PC-3 (cell line): Measurements from ENCODE around the gene CPSF4. TPM values are rescaled to one million over a fixed set of nuclear protein-coding genes. Genes with fewer than 3 reads are reported as not detected.
A peak's percentile ranks its signal among the peaks of the same experiment; 100 is the strongest.
"Not testable (repeated sequence)": the region's sequence is repeated elsewhere in the genome, so short reads cannot be mapped to it uniquely, and the experiment has no call there.

ENCODE experiments used
- ATAC-seq: fragments of 200-7000 bp; cut with Tn5 transposase; 2 replicates; pipeline ENCODE4 v1.9.1; 2020; ENCODE audit warnings: mild to moderate bottlenecking, moderate library complexity
- BruUV-seq: library from RNA; stranded (reverse); fragments of 400-500 nt; replicated peaks from 2 replicates; lab custom pipeline; 2021; lab: Mats Ljungman, UMichigan
- CTCF ChIA-PET: fragments of 300-600 bp; sonication (Branson Sonifier 250); formaldehyde crosslinking; loops from one replicate; lab custom pipeline; 2022; ENCODE audit warnings: antibody characterized with exemption; lab: Charles Lee
- POLR2A ChIA-PET: fragments of 300-600 bp; sonication (Branson Sonifier 250); formaldehyde crosslinking; loops from one replicate; lab custom pipeline; 2022; ENCODE audit warnings: antibody characterized with exemption; ENCODE audit not compliant: unreplicated experiment; lab: Charles Lee
- DNase-seq: peaks from one replicate; pipeline ENCODE4 v3.0.0-alpha.2; 2015
- H2AFZ ChIP-seq: fragments of 300-600 bp; sonication (generic); 2 replicates; pipeline ENCODE4 v1.6.0; 2016; ENCODE audit warnings: antibody characterized with exemption, low read length
- H3F3A ChIP-seq: fragments of 300-600 bp; sonication (generic); one replicate; pipeline ENCODE4 v1.6.0; 2017; ENCODE audit warnings: antibody characterized with exemption, low read length, control low read depth, mild to moderate bottlenecking; ENCODE audit not compliant: unreplicated experiment
- H3K27ac ChIP-seq: fragments of 300-600 bp; sonication (generic); 2 replicates; pipeline ENCODE4 v1.5.1; 2016; ENCODE audit warnings: mild to moderate bottlenecking, low read length
- H3K27me3 ChIP-seq: fragments of 300-600 bp; sonication (generic); 2 replicates; pipeline ENCODE4 v1.6.1; 2016; ENCODE audit warnings: low read length, mixed read lengths
- H3K36me3 ChIP-seq: fragments of 300-600 bp; sonication (generic); 2 replicates; pipeline ENCODE4 v1.6.1; 2016; ENCODE audit warnings: low read depth, mixed run types, low read length, mixed read lengths
- H3K4me1 ChIP-seq: fragments of 300-600 bp; sonication (generic); 2 replicates; pipeline ENCODE4 v1.5.1; 2016; ENCODE audit warnings: low read length; ENCODE audit not compliant: insufficient read depth
- H3K4me2 ChIP-seq: fragments of 300-600 bp; sonication (generic); 2 replicates; pipeline ENCODE4 v1.6.0; 2016; ENCODE audit warnings: low read length
- H3K4me3 ChIP-seq: fragments of 300-600 bp; sonication (generic); 2 replicates; pipeline ENCODE4 v1.5.1; 2016; ENCODE audit warnings: mild to moderate bottlenecking, low read length, mixed read lengths
- H3K79me2 ChIP-seq: fragments of 300-600 bp; sonication (generic); 2 replicates; pipeline ENCODE4 v1.6.1; 2017; ENCODE audit warnings: low read length, mixed read lengths
- H3K9ac ChIP-seq: fragments of 300-600 bp; sonication (generic); 2 replicates; pipeline ENCODE4 v1.6.0; 2016; ENCODE audit warnings: mild to moderate bottlenecking, low read length
- H3K9me2 ChIP-seq: fragments of 300-600 bp; sonication (generic); replicated peaks from 2 replicates; pipeline ENCODE4 v1.6.1; 2016; ENCODE audit warnings: mixed run types, low read length, mixed read lengths
- H3K9me3 ChIP-seq: fragments of 300-600 bp; sonication (generic); 2 replicates; pipeline ENCODE4 v1.6.1; 2016; ENCODE audit warnings: low read length, mixed read lengths
- H4K20me1 ChIP-seq: fragments of 300-600 bp; sonication (generic); 2 replicates; pipeline ENCODE4 v1.6.1; 2016; ENCODE audit warnings: low read length, mixed read lengths
- CTCF ChIP-seq: fragments of 300-600 bp; sonication (generic); conservative IDR thresholded peaks from 2 replicates; pipeline ENCODE4 v1.5.1; 2017; ENCODE audit warnings: antibody characterized with exemption, low read depth, mild to moderate bottlenecking, low read length
- EZH2 ChIP-seq: fragments of 300-600 bp; sonication (generic); IDR thresholded peaks from one replicate; pipeline ENCODE4 v1.6.1; 2017; ENCODE audit warnings: antibody characterized with exemption, mild to moderate bottlenecking, low read length; ENCODE audit not compliant: unreplicated experiment
- EZH2phosphoT487 ChIP-seq: fragments of 300-600 bp; sonication (generic); IDR thresholded peaks from 2 replicates; pipeline ENCODE4 v1.6.1; 2018; ENCODE audit warnings: mild to moderate bottlenecking, antibody characterized with exemption, low read length, borderline replicate concordance
- intact Hi-C: fragments of 100-400 bp; cut with micrococcal nuclease; formaldehyde crosslinking; loops from 2 replicates; pipeline ENCODE4 v1.9.0; 2023
- total RNA-seq: library from RNA; depleted of rRNA; stranded (reverse); fragments of >200 nt; gene quantifications from 2 replicates; pipeline ENCODE4 v1.2.3, GENCODE V29; 2014

The CPSF4 gene
- total RNA-seq, 1 experiment from 2014 or later = 65.3 TPM

- ChIA-PET POLR2A (interaction anchor here (0.6 kb wide), 3 partner anchors 26 to 519 kb away, joined by 3 to 5 read pairs (median 3); no protein-coding TSS in a partner anchor), CTCF (no interaction called here)
- intact Hi-C loops = loop anchor here (1.0 kb wide), 1 partner anchor 116 kb away; the partner anchor contains the start of gene ZSCAN25
- Histone ChIP-seq H3K36me3 (peaks cover 3% of the 10 kb centered on the region; the same call in 1 of the 2 replicates), H3K27me3 (no peaks in the 10 kb centered on the region), H2AFZ (peak within 1 kb of the TSS; percentile 97), H3K79me2 (peaks cover 49% of the 10 kb centered on the region), H3K27ac (peak within 1 kb of the TSS; percentile 63), H3K4me3 (peak within 1 kb of the TSS; percentile 97), H3K4me2 (peak within 1 kb of the TSS; percentile 100), H3K9me3 (no peaks in the 10 kb centered on the region), H3K4me1 (0 out of 2 replicates have a peak, but pooled peaks cover 5% of the 10 kb centered on the region), H3K9ac (peak within 1 kb of the TSS; percentile 85), H3F3A (no peaks in the 10 kb centered on the region), H4K20me1 (peaks cover 16% of the 10 kb centered on the region), H3K9me2 (no peaks in the 10 kb centered on the region)
- ATAC-seq (peak; percentile 45), DNase-seq (peak; percentile 89)
- TF ChIP-seq CTCF (no peak), EZH2 (no peak)
- TSS peak; percentile 89 for BruUV-seq
Observed at GRCh38 chr7:99499721-99500636, 61.2 kb downstream of the CPSF4 start, which contains the start of gene ZNF394. Gene ZNF394 (minus strand): TSS chr7:99500281. CDS start chr7:99500093, 188 bp downstream.

GRCh38 chr7:99500637-99501009 is 61.9 kb downstream of the CPSF4 start:
- DNase-seq (no peak), ATAC-seq (no peak)
- Histone ChIP-seq H4K20me1 (peaks cover 16% of the 10 kb centered on the region), H3F3A (no peaks in the 10 kb centered on the region), H3K4me3 (peak overlapping the region; percentile 97), H3K27ac (no peak overlapping the region), H2AFZ (peak overlapping the region; percentile 97), H3K4me2 (peak overlapping the region; percentile 100), H3K9ac (peak overlapping the region; percentile 85), H3K79me2 (peaks cover 54% of the 10 kb centered on the region), H3K4me1 (0 out of 2 replicates have a peak, but pooled peaks cover 5% of the 10 kb centered on the region), H3K9me3 (no peaks in the 10 kb centered on the region), H3K9me2 (no peaks in the 10 kb centered on the region), H3K36me3 (no peaks in the 10 kb centered on the region), H3K27me3 (no peaks in the 10 kb centered on the region)
- POLR2A ChIA-PET = interaction anchor here (0.6 kb wide), 1 partner anchor 74 kb away, joined by 5 read pairs; no protein-coding TSS in a partner anchor
- no TSS peak for BruUV-seq
- intact Hi-C loops = loop anchor here (1.0 kb wide), 1 partner anchor 116 kb away; the partner anchor contains the start of gene ZSCAN25
- CTCF ChIA-PET = no interaction called here
- no peak for TF ChIP-seq EZH2phosphoT487
- TF ChIP-seq CTCF = no peak
- no peak for TF ChIP-seq EZH2

DNA sequence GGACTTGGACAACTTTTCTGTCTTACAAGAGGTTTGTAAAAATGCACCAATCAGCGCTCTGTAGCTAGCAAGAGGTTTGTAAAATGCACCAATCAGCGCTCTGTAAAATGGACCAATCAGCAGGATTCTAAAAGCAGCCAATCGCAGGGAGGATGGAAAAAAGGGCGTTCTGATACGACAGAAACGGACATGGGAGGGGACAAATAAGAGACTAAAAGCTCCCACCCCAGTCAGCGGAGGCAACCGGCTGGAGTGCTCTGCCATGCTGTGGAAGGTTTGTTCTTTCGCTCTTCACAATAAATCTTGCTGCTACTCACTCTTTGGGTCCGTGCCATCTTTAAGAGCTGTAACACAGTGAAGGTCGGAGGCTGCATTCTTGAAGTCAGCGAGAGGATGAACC is 62.5 kb downstream of the CPSF4 start:
- intact Hi-C loops, H3K9ac ChIP-seq, H3K27ac ChIP-seq, H3K27me3 ChIP-seq, POLR2A ChIA-PET, CTCF ChIA-PET, H3K9me3 ChIP-seq, H2AFZ ChIP-seq, H3K9me2 ChIP-seq, H3F3A ChIP-seq, H3K4me1 ChIP-seq, H3K36me3 ChIP-seq, DNase-seq, ATAC-seq, BruUV-seq: not testable (repeated sequence)
- peak overlapping the region; percentile 100; the same call in 1 of the 2 replicates for H3K4me2 ChIP-seq
- H4K20me1 ChIP-seq = peaks cover 16% of the 10 kb centered on the region
- peaks cover 58% of the 10 kb centered on the region for H3K79me2 ChIP-seq
- H3K4me3 ChIP-seq = peak overlapping the region; percentile 97
